GM23338 (cell line): ENCODE measurements around the gene THADA. TPM values are rescaled to one million over a fixed set of nuclear protein-coding genes. Genes with fewer than 3 reads are reported as not detected.

Experiments used
- CREB1 ChIP-seq: fragments of 250-450 bp; sonication (Bioruptor Pico); IDR thresholded peaks from 2 replicates; pipeline ENCODE4 v1.5.0; 2020; ENCODE audit warnings: low read depth, mild to moderate bottlenecking, moderate library complexity
- EZH2phosphoT487 ChIP-seq: fragments of 200-600 bp; sonication (generic); IDR thresholded peaks from one replicate; pipeline ENCODE4 v1.8.1; 2018; ENCODE audit warnings: antibody characterized with exemption; ENCODE audit not compliant: unreplicated experiment
- JUNB ChIP-seq: IDR thresholded peaks from one replicate; pipeline ENCODE4 v1.6.1; 2016; ENCODE audit warnings: antibody characterized with exemption; ENCODE audit not compliant: unreplicated experiment
- NANOG ChIP-seq: IDR thresholded peaks from 2 replicates; pipeline ENCODE4 v1.6.1; 2016; ENCODE audit warnings: antibody characterized with exemption, borderline replicate concordance
- POLR2AphosphoS5 ChIP-seq: IDR thresholded peaks from 2 replicates; pipeline ENCODE4 v1.6.1; 2016; ENCODE audit warnings: antibody characterized with exemption, low read depth
- polyA plus RNA-seq: library from polyadenylated mRNA; unstranded; fragments of >200 nt; fragmentation: Nextera tagmentation; extraction: Ambion mirVana; gene quantifications from 2 replicates; pipeline ENCODE4 v1.2.1, GENCODE V29; 2016
- total RNA-seq: library from RNA; depleted of rRNA; stranded (reverse); fragments of >200 nt; shearing (Covaris generic); gene quantifications from 2 replicates; pipeline ENCODE4 v1.2.3, GENCODE V29; 2014
- TF ChIP-seq, protein P1 (sequence below): fragments of 250-450 bp; sonication (Bioruptor Pico); IDR thresholded peaks from 2 replicates; pipeline ENCODE4 v1.5.0; 2020; ENCODE audit warnings: mild to moderate bottlenecking, moderate library complexity
- TF ChIP-seq, protein P2 (sequence below), 2 experiments: fragments of 200-600 bp in 1 of 2; sonication (generic) in 1 of 2; conservative IDR thresholded peaks; 2 replicates each; pipeline versions ENCODE4 v1.5.1 to v1.6.1; 2016 to 2017; ENCODE audit warnings: antibody characterized with exemption in 2 of 2, low read depth in 2 of 2, mild to moderate bottlenecking in 2 of 2, moderate library complexity in 1 of 2
- TF ChIP-seq, protein P3 (sequence below): IDR thresholded peaks from one replicate; pipeline ENCODE4 v1.6.1; 2018; ENCODE audit warnings: antibody characterized with exemption; ENCODE audit not compliant: unreplicated experiment

Gene THADA
- total and polyA plus RNA-seq, 2 experiments from 2014 or later, result 17.0 to 30.7 TPM

DNA sequence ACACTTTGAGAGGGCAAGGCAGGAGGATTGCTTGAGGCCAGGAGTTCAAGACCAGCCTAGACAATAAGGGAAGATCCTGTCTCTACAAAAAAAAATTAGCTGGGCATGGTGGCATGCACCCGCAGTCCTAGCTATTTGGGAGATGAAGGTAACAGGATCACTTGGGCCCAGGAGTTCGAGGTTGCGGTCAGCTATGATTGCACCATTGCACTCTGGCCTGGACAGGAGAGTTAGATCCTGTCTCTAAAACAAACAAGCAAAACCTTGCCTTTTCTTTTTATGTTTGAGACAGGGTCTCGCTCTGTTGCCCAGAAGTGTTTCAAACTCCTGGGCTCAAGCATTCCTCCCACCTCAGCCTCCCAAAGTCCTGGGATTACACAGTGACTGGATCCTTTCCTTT, 14.5 kb upstream of the THADA start (continued):
- TF ChIP-seq, protein P1, sequence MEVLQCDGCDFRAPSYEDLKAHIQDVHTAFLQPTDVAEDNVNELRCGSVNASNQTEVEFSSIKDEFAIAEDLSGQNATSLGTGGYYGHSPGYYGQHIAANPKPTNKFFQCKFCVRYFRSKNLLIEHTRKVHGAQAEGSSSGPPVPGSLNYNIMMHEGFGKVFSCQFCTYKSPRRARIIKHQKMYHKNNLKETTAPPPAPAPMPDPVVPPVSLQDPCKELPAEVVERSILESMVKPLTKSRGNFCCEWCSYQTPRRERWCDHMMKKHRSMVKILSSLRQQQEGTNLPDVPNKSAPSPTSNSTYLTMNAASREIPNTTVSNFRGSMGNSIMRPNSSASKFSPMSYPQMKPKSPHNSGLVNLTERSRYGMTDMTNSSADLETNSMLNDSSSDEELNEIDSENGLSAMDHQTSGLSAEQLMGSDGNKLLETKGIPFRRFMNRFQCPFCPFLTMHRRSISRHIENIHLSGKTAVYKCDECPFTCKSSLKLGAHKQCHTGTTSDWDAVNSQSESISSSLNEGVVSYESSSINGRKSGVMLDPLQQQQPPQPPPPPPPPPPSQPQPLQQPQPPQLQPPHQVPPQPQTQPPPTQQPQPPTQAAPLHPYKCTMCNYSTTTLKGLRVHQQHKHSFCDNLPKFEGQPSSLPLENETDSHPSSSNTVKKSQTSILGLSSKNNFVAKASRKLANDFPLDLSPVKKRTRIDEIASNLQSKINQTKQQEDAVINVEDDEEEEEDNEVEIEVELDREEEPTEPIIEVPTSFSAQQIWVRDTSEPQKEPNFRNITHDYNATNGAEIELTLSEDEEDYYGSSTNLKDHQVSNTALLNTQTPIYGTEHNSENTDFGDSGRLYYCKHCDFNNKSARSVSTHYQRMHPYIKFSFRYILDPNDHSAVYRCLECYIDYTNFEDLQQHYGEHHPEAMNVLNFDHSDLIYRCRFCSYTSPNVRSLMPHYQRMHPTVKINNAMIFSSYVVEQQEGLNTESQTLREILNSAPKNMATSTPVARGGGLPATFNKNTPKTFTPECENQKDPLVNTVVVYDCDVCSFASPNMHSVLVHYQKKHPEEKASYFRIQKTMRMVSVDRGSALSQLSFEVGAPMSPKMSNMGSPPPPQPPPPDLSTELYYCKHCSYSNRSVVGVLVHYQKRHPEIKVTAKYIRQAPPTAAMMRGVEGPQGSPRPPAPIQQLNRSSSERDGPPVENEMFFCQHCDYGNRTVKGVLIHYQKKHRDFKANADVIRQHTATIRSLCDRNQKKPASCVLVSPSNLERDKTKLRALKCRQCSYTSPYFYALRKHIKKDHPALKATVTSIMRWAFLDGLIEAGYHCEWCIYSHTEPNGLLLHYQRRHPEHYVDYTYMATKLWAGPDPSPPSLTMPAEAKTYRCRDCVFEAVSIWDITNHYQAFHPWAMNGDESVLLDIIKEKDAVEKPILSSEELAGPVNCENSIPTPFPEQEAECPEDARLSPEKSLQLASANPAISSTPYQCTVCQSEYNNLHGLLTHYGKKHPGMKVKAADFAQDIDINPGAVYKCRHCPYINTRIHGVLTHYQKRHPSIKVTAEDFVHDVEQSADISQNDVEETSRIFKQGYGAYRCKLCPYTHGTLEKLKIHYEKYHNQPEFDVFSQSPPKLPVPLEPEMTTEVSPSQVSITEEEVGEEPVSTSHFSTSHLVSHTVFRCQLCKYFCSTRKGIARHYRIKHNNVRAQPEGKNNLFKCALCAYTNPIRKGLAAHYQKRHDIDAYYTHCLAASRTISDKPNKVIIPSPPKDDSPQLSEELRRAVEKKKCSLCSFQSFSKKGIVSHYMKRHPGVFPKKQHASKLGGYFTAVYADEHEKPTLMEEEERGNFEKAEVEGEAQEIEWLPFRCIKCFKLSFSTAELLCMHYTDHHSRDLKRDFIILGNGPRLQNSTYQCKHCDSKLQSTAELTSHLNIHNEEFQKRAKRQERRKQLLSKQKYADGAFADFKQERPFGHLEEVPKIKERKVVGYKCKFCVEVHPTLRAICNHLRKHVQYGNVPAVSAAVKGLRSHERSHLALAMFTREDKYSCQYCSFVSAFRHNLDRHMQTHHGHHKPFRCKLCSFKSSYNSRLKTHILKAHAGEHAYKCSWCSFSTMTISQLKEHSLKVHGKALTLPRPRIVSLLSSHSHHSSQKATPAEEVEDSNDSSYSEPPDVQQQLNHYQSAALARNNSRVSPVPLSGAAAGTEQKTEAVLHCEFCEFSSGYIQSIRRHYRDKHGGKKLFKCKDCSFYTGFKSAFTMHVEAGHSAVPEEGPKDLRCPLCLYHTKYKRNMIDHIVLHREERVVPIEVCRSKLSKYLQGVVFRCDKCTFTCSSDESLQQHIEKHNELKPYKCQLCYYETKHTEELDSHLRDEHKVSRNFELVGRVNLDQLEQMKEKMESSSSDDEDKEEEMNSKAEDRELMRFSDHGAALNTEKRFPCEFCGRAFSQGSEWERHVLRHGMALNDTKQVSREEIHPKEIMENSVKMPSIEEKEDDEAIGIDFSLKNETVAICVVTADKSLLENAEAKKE (CRISPR knock-in tag), result no peak
- TF ChIP-seq JUNB (no peak), NANOG (no peak), EZH2phosphoT487 (no peak), CREB1 (CRISPR knock-in tag) (no peak), POLR2AphosphoS5 (no peak)
- TF ChIP-seq, protein P2, sequence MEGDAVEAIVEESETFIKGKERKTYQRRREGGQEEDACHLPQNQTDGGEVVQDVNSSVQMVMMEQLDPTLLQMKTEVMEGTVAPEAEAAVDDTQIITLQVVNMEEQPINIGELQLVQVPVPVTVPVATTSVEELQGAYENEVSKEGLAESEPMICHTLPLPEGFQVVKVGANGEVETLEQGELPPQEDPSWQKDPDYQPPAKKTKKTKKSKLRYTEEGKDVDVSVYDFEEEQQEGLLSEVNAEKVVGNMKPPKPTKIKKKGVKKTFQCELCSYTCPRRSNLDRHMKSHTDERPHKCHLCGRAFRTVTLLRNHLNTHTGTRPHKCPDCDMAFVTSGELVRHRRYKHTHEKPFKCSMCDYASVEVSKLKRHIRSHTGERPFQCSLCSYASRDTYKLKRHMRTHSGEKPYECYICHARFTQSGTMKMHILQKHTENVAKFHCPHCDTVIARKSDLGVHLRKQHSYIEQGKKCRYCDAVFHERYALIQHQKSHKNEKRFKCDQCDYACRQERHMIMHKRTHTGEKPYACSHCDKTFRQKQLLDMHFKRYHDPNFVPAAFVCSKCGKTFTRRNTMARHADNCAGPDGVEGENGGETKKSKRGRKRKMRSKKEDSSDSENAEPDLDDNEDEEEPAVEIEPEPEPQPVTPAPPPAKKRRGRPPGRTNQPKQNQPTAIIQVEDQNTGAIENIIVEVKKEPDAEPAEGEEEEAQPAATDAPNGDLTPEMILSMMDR (conservative IDR thresholded peaks at IDR 0.05; ENCODE audit: low read depth in 2 of 2), result no peak
- TF ChIP-seq, protein P3, sequence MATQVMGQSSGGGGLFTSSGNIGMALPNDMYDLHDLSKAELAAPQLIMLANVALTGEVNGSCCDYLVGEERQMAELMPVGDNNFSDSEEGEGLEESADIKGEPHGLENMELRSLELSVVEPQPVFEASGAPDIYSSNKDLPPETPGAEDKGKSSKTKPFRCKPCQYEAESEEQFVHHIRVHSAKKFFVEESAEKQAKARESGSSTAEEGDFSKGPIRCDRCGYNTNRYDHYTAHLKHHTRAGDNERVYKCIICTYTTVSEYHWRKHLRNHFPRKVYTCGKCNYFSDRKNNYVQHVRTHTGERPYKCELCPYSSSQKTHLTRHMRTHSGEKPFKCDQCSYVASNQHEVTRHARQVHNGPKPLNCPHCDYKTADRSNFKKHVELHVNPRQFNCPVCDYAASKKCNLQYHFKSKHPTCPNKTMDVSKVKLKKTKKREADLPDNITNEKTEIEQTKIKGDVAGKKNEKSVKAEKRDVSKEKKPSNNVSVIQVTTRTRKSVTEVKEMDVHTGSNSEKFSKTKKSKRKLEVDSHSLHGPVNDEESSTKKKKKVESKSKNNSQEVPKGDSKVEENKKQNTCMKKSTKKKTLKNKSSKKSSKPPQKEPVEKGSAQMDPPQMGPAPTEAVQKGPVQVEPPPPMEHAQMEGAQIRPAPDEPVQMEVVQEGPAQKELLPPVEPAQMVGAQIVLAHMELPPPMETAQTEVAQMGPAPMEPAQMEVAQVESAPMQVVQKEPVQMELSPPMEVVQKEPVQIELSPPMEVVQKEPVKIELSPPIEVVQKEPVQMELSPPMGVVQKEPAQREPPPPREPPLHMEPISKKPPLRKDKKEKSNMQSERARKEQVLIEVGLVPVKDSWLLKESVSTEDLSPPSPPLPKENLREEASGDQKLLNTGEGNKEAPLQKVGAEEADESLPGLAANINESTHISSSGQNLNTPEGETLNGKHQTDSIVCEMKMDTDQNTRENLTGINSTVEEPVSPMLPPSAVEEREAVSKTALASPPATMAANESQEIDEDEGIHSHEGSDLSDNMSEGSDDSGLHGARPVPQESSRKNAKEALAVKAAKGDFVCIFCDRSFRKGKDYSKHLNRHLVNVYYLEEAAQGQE, result no peak
